HL-60 (cell line): ENCODE measurements around the gene PTX4.

ENCODE experiments used
- DNase-seq, 2 experiments: peaks; one replicate each; pipeline ENCODE4 v3.0.0-alpha.2; 2010 to 2020; ENCODE audit warnings: low read depth in 1 of 2, low spot score in 1 of 2
- H3K27ac ChIP-seq: fragments of 250-450 bp; sonication (Bioruptor Pico); replicated peaks from 2 replicates; pipeline ENCODE4 v1.5.1; 2020; ENCODE audit warnings: mild to moderate bottlenecking, moderate library complexity
- H3K27me3 ChIP-seq: fragments of 250-450 bp; sonication (Bioruptor Pico); 2 replicates; pipeline ENCODE4 v1.5.1; 2021; ENCODE audit warnings: mild to moderate bottlenecking, moderate library complexity; ENCODE audit not compliant: insufficient read depth, poor library complexity, severe bottlenecking
- H3K4me3 ChIP-seq: replicated peaks from 2 replicates; pipeline ENCODE4 v1.5.1; 2011; ENCODE audit warnings: mild to moderate bottlenecking, control low read depth, low read length; ENCODE audit not compliant: insufficient read depth
- GABPA ChIP-seq: IDR thresholded peaks from 2 replicates; pipeline ENCODE4 v1.6.1; 2012; ENCODE audit warnings: low read depth
- POLR2AphosphoS5 ChIP-seq: IDR thresholded peaks from 2 replicates; pipeline ENCODE4 v1.6.1; 2012; ENCODE audit warnings: low read depth
- REST ChIP-seq: IDR thresholded peaks from 2 replicates; pipeline ENCODE4 v1.6.1; 2012; ENCODE audit warnings: low read depth; ENCODE audit not compliant: insufficient replicate concordance
- SPI1 ChIP-seq: IDR thresholded peaks from 2 replicates; pipeline ENCODE4 v1.6.1; 2012; ENCODE audit warnings: low read depth, mild to moderate bottlenecking, borderline replicate concordance
- TF ChIP-seq, protein P1 (sequence below): IDR thresholded peaks from one replicate; pipeline ENCODE4 v1.5.1; 2011; ENCODE audit warnings: low read length, control low read depth, inconsistent platforms; ENCODE audit not compliant: insufficient read depth

PTX4 gene

DNA sequence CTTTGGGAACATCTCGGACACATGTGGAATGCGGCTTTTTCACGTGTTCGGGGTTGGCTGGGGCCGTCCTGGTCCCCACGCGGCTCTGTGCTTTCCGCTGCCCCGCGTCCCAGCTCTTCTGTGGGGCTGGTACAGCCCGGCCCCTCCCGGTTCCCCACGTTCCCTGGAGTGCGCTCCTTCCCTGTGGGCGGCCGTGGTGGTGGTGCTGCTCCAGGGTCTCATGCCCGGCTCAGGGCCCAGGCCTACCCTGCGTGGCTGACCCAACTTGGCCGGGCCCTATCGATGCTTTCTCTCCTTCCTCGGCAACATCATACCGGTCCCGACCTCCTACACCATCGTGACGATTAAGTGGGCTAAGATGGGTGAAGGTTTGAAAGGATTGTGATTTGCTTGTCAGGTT is 7.7 kb upstream of the PTX4 start:
- 0 out of 2 replicates have a peak, but pooled peaks have one; percentile 20 for TF ChIP-seq POLR2AphosphoS5
- TF ChIP-seq, protein P1, sequence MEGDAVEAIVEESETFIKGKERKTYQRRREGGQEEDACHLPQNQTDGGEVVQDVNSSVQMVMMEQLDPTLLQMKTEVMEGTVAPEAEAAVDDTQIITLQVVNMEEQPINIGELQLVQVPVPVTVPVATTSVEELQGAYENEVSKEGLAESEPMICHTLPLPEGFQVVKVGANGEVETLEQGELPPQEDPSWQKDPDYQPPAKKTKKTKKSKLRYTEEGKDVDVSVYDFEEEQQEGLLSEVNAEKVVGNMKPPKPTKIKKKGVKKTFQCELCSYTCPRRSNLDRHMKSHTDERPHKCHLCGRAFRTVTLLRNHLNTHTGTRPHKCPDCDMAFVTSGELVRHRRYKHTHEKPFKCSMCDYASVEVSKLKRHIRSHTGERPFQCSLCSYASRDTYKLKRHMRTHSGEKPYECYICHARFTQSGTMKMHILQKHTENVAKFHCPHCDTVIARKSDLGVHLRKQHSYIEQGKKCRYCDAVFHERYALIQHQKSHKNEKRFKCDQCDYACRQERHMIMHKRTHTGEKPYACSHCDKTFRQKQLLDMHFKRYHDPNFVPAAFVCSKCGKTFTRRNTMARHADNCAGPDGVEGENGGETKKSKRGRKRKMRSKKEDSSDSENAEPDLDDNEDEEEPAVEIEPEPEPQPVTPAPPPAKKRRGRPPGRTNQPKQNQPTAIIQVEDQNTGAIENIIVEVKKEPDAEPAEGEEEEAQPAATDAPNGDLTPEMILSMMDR = no peak
- DNase-seq = no peak
- Histone ChIP-seq H3K4me3 (no peak overlapping the region), H3K27ac (no peak overlapping the region), H3K27me3 (no peaks in the 10 kb centered on the region)

DNA sequence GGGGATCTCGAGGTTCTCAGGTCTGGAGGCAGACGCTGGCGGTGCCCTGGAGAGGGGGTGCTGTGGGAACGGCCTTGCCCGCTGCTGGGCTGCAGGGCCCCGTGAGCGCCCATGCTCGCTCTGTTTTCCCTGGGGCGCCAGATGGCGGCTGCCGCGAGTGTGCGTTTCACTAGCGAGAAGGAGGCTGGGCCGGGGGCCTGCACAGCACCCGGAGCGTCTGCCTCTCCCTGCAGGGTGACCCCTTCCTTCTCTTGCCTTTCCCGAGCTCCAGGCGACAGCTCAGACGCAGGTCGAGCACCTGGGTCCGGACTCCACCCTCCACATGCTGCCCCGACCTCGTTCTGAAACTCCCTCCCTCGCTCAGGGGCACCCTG is 7.1 kb upstream of the PTX4 start:
- DNase-seq = no peak
- H3K4me3 ChIP-seq = no peak overlapping the region
- no peak overlapping the region for H3K27ac ChIP-seq
- H3K27me3 ChIP-seq = no peaks in the 10 kb centered on the region
- TF ChIP-seq, protein P1 = no peak
- TF ChIP-seq POLR2AphosphoS5 (no peak; the same call in 1 of the 2 replicates), GABPA (no peak), REST (no peak), SPI1 (no peak)

GRCh38 chr16:1495211-1495888 is 6.6 kb upstream of the PTX4 start:
- no peak overlapping the region for H3K27ac ChIP-seq
- H3K27me3 ChIP-seq = no peaks in the 10 kb centered on the region
- TF ChIP-seq REST (no peak), GABPA (no peak), SPI1 (no peak), POLR2AphosphoS5 (no peak)
- TF ChIP-seq, protein P1 = no peak
- no peak for DNase-seq
- H3K4me3 ChIP-seq = no peak overlapping the region

DNA sequence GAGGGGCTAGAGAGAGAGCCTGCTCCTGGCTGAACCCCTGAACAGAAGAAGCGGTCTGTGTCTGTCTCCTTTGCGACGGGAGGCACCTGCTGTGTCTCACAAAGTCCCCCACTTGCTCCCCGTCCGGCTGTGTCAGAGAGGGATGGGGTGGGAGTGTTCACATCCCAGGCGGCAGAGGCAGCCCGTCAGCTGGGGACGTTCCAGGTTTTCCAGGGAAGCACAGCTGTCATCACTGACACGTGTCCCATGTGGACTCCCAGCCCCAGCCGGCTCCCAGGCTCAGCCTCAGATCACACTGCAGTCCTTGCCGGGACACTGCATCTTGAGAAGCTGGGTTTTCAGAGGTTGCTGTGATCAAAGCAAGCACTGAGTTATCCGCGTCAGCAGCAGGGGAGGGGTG is 6.0 kb upstream of the PTX4 start:
- no peak for DNase-seq
- no peak overlapping the region for H3K4me3 ChIP-seq
- no peak overlapping the region for H3K27ac ChIP-seq
- H3K27me3 ChIP-seq = no peaks in the 10 kb centered on the region
- no peak for TF ChIP-seq SPI1
- TF ChIP-seq, protein P1 = no peak
- no peak for TF ChIP-seq REST
- TF ChIP-seq POLR2AphosphoS5 = no peak
- no peak for TF ChIP-seq GABPA
